ENCODE data around the gene ATP4B.

Gene ATP4B

DNA sequence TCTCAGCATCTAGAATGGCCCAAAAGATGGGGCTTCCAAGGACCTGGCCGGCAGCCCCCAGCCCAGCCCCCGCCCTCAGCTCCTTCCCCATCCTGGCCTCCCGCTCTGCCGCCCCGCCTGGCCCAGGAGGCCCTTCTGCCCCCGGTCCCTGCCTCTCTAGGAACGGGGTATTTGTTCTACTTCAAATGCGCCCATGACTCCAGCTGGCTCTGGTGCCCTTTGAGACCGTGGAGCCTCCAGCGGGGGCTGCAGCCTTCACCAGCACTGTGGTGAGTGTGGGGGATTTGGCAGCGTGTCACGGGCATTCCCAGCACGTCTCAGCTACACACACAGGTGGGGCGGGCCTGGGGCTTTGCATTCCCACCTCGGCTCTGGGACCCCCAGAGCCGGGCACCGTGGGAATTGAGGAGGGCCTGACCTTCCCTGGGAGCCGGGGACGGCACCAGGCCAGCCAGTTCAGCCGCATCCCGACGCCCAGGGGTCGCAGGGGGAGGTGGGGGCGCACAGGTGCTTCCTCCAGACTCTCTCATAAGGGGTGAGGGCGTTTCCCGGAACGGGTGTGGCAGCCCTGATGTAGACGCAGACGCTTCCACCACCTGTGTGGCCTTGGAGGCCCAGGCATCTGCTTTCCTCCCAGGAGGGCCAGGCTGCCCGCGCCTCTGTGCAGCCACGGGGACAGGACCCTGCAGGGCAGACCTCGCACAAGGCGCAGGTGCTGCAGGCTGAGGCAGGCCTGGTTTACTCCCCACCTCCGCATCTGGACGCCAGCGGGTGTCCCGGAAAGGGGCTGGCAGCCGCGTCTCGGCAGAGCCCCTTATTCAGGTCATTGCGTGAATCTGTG, 947 bp downstream of the ATP4B start:
- no peak for DNase-seq (ENCODE audit: low spot score)

- no peak for DNase-seq (ENCODE audit: low spot score)
These were observed 1.9 kb downstream of the ATP4B start for GRCh38 chr13:113656003-113656588.

DNA sequence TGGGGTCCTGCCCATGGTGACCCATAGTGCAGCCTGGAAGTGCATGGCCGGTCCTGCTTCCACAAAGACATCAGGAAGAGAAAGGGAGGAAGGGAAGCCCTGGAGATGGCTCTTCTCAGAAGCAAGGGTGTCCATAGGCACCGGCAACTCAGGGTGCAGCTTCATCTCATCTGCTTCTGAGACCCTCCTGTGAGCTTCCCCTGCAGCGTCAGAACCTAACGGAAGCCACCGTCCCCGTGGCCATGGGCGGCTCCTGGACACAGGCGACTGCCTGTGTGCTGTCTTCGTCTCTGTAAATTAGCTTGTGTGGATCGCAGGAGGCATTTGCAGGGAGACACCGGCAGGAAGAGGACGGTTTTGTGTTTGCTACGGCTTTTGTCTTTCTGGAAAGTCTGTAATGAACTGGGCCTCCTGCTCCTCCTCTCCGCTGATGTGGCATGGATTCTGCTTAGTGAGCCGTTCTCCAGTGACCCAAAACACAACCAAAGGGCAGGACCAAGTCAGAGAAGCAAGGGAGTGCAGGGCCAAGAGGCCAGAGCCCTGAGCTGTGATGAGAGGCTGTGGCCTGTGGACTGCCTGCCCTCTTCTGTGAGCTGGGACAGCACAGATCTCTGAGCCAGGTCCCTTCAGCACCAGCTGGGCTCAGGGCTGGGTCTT, 2.5 kb downstream of the ATP4B start:
- DNase-seq (ENCODE audit: low spot score) = no peak

DNA sequence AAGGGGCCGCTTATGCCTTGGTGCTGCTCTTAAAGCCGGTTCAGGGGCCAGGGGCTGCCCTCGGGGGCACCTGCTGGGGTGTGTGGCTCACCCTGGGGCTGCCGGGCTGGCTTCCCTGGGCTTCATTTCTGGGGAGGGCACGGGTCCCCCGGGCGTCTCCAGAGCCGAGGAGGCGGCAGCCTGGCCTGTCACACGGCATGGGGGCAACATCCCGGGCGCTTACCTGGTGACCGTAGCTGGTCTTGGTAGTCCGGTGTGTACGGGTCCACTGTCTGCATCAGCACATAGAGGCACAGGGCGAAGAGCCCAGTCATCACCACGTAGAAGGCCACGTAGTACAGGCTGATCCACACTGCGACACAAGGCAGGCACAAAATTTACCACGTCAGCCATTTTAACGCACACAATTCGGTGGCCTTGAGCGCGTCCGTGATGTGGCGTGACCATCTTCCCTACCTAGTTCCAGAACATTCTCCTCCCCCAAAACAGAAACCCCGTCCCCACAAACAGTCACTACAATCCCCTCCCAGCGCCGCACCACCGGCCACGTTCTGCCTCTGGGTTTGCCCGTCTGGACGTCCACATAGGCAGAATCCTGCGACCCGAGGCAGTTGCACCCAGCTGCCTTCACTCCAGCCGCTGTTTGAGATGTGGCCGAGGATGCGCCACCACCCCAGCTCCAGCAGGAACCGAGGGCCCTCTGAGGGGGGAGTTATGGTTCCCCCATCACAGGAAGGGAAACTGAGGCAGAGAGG, 3.2 kb downstream of the ATP4B start:
- no peak for DNase-seq (ENCODE audit: low spot score)

DNA sequence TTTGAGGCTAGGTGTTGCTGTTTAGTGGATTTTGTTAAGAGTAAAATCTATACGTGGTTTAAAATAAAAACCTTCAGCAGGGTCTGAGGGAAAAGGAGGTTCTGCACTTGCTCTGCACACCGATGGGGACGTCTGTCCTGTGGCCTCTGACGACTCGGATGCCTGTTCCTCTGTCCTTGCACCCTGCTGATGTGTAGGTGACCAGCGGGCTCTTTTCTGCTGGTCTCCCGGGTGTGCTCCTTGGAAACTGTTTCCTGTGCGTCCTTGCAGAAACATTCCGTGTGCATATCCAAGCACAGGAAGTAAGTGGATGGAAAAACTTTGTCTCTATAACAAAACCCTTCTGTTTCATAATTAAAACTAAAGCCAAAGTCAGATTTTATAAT, 3.8 kb downstream of the ATP4B start:
- no peak for DNase-seq (ENCODE audit: low spot score)

- no peak for DNase-seq (ENCODE audit: low spot score)
These were observed 4.5 kb downstream of the ATP4B start for GRCh38 chr13:113653264-113654174.

DNA sequence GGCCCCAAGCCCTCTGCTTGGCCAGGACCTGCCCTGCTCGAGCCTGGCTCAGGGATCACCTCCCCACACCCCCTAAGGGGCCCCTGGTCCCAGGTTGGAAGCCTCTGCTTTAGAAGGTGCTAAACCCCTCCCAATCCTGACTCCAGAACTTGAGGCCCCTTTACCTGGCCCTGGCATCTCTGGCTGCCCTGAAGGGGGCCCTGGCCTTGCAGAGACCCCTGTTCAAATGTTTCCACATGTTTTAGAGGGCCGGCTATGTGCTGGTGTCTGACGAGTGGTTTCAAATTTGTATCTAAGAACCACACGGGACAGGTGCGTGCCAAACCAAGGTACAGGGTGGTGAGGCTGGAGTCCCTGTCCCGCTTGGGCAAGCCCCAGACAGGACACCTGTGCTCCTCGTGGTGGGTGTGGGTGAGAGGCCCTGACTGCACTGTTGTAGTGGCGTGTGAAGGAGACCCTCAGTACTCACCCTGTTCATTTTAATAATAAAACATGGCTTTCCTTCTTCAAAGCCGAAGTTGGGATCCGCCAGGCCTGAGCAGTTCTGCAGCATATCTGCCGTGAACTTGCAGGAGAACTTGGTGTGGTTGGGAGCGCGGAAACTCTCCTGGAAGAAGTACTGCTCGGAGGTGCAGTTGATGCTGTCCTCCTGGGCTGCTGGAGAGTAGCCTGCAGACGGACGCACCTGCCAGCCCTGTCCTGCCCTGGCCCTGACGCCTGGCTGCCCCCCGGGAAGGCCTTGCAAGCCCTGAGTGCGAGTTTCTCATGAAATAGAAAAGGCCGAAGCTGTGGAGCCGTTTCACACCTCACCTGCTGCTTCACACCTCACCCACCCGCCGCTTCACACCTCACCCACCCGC, 5.4 kb downstream of the ATP4B start:
- no peak for DNase-seq (ENCODE audit: low spot score)

- DNase-seq (ENCODE audit: low spot score) = no peak
These were observed 6.2 kb downstream of the ATP4B start for GRCh38 chr13:113651511-113652403.

GRCh38 chr13:113650731-113651148, 7.3 kb downstream of the ATP4B start:
- DNase-seq (ENCODE audit: low spot score) = no peak

GRCh38 chr13:113650275-113650674, 7.7 kb downstream of the ATP4B start:
- no peak for DNase-seq (ENCODE audit: low spot score)

- no peak for DNase-seq (ENCODE audit: low spot score)
These were observed 8.8 kb downstream of the ATP4B start for GRCh38 chr13:113649212-113649611.

- DNase-seq (ENCODE audit: low spot score) = no peak
These were observed 9.8 kb downstream of the ATP4B start for GRCh38 chr13:113648216-113648610.

DNA sequence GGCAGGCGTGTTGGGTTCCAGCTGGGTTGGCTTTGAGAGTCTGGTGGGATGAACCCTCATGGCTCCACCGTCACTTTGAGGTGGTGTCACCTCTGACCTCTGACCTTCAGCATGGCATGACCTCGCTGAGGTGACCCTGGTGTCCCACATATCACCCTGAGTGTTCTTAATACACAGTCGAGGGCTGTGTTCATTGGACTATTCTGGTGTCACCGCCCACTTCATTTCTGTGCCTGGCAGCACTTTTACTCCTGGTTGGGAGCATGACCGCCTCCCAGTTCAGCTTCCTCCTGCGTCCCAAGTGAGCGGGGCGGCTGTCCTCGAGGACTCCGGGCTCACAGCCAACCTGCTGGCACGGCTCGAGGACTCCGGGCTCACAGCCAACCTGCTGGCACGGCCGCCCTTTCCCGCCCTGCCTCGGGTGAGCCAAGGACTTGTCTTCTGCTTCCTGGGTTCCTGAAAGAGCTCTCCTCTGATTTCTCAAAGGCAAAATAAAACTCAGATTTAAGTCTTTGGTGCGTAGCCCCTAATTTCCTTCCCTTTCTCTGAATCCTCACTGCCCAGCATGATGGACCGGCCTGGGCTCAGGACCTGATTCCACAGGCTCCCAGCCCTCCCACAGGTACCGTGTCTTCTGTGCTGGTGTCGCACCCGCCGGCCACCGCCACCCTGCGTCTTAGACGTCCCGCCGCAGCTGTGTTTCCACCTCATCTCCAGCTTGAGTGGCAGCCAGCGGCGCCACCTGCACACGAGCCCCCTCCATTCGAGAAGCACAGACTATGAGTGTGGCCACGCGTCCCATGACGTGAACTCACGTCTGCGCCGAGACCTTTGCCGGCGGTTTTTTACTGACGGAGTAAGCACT, 10.4 kb downstream of the ATP4B start:
- DNase-seq (ENCODE audit: low spot score) = no peak

DNA sequence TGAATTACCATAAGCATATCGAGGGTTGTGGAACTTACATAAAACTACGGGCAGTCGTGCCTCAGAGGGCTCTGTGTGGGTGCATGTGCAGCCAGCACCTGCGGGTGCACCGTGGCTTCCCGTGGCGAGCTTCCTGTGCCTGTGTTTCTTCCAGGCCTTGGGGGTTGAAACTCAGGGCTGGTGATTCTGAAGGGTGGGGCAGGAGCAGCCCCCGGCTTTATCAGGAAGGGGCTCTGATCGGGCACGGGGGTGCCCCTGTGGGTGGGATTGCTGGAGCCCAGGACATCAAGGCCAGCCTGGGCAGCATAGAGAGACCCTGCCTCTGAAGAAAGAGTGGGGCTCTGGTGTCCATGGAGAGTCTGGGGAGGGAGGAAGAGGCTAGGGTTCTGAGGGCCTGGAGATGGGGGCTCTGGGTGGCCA, 11.1 kb downstream of the ATP4B start:
- no peak for DNase-seq (ENCODE audit: low spot score)

- no peak for DNase-seq (ENCODE audit: low spot score)
These were observed 11.6 kb downstream of the ATP4B start for GRCh38 chr13:113646376-113646775.

GRCh38 chr13:113645329-113645728, 12.7 kb downstream of the ATP4B start:
- DNase-seq (ENCODE audit: low spot score) = no peak

- DNase-seq (ENCODE audit: low spot score) = no peak
These were observed 13.2 kb downstream of the ATP4B start for GRCh38 chr13:113644800-113645199.

DNA sequence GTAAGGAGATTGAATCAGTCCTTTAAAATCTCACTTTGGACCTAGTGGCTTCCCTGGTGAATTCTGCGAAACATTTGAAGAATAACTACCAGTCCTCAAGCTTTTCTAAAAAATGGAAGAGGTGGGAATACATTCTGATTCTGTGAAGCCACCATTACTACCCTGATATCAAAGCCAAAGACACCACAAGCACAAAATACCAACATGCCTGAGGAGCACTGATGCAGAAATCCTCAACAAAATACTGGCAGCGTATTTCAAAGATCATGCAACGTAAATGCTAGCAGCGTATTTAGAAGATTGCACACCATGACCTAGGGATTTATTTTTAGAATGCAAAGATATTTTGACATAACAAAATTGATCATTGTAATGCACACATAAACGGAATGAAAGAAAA, 14.4 kb downstream of the ATP4B start:
- no peak for DNase-seq (ENCODE audit: low spot score)

Data from activated CD4-positive, alpha-beta T cell treated with anti-CD3 and anti-CD28 coated beads, Interleukin-2, Interleukin-4, amounts not matched to agents 100 ng/mL and 50 ng/mL, durations not matched to agents 16 hours and 8 hours (primary cell).